SK-N-DZ (cell line): Measurements from ENCODE around the gene GLRA3.
"Not testable (repeated sequence)": the region's sequence is repeated elsewhere in the genome, so short reads cannot be mapped to it uniquely, and the experiment has no call there.

Source experiments
- DNase-seq: peaks from one replicate; pipeline ENCODE4 v3.0.0-alpha.2; 2015; ENCODE audit warnings: low spot score

GLRA3 gene

DNA sequence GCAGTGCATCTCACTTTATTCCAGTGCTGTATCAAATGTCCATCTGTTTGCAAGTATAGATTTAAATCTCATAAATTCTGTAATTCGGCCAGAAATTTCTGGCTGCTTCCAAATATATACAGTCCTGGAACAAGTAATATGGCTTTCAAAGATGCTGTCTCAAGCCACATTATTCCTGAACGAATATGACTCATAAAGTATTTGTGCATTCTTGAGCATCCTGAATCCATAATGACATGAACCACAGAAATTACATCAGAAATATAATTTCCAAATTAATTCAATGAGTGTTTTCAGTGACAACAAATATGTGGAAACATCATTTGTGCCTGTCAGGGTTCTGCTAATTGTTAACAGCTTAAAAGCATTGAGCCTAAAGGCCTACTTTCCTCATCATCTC is 165.8 kb downstream of the GLRA3 start:
- DNase-seq: no peak

DNA sequence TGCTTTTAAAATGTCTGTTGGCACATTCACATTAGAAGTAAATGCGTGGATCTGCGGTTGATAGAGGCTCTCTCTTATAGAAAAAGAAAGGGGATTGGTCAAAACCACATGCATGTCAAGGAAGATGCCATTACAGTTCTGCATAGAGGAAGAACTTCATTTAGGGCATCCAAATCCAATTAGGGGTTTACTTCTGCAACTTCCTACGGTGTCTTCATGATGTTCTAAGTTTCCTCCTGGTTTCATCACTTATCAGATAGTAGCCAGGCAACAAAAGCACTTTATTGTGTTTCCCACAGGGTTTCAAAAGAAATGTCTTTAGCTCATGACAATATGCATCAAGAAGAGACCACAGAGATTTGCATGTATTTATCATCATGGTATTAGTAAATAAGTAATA is 170.8 kb downstream of the GLRA3 start:
- DNase-seq: no peak

DNA sequence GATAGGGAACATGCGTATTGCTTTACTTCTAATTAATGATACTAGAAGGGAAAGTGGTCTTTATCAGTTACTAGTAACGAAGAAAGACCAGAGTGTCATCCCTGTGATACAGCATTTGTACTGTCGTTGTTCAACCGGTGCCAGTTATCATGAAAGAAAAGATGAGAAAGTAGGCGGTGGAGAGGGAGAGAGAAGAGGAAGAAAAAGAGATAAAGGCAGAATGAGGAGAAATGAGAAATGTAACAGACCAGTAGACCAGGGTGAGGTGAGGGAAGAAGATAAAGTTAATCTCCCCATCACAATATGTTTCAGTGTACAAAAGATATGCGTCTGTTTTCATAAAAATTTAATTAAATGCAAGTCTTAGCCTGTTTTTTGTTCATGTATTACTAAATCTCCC is 171.6 kb downstream of the GLRA3 start:
- DNase-seq: no peak

DNA sequence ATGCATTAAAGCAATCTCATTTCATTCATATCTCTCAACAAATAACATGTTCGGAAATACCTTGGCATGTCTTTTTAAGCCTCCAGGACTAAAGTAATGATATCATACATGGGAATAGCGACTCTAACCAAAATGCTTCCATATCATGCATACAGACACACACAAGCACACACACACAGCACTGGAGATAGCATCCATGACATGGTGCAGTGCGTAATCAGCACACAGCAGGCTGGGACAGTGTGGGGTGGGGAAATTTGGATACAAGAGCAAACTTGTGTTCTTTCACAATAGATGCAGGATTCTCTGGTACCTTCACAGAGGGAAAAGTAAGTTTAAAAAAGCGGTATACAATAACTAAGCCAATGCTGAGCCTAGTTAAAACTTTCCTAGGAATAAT is 174.4 kb downstream of the GLRA3 start:
- DNase-seq: no peak

DNA sequence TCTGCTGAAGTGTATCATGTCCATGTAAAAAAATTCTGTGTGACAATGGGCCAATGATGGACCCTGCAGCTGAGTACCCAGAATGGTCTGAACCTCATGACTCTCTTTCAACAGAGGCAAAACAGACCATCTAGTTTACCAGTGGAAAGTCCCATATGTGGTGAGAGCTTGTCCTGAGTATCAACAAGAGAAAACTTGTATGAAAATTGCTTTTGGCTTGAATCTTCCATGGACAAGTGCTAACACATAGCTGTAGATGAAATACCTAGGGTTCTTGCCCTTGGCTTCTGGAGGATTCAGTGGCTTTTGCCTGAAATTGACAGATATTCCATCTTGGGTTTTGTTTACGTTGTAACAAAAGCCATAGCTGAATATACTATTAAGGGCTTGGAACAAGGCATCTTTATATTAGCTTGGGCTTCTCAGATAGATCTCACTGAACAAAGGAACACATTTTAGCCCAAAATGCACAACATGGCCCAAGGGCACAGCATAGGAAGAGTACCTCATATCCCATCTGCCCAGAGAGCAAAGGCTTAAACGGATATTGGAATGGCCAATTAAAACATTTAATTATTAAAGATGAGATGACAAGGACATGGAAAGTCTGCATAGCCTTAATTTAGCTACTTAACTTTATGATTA is 178.2 kb downstream of the GLRA3 start:
- no peak for DNase-seq

DNA sequence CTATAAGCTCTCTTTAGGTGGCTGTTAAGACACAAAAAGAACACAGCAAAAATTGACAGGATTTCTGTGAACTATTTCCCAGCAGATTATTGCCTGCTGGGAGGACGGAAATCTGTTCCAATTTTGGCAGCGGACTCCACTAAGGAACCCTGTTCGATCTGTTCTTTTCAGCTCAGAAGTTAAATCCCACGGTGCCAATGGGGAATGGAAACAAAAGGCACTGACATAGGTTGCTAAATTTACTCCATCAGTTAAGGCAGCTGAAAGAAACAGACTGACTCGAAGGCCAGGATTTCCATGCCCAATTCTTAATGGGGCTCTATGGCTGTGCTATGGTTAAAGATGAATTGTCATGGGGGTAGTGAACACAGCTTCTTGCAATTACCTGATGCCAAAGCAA is 180.2 kb downstream of the GLRA3 start:
- DNase-seq: no peak

DNA sequence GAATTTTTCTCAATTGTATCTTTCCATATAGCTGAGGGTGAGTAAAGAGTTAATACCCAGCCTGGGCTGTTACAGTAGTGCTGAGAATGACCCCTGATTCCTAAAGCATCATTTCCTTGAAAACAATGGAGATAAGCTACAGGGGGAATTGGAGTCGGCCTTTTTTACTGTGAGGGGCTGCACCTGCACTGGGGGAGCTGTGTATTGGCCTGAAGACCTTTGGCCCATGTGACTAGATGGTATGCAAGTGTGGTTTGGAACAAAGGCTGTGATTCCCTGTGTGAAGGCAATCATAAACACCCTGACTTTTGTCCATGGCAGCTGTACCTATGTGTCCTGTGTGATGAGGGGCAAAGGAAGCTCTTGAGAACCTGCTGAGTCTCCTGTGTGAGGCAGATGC is 182.7 kb downstream of the GLRA3 start:
- no peak for DNase-seq

DNA sequence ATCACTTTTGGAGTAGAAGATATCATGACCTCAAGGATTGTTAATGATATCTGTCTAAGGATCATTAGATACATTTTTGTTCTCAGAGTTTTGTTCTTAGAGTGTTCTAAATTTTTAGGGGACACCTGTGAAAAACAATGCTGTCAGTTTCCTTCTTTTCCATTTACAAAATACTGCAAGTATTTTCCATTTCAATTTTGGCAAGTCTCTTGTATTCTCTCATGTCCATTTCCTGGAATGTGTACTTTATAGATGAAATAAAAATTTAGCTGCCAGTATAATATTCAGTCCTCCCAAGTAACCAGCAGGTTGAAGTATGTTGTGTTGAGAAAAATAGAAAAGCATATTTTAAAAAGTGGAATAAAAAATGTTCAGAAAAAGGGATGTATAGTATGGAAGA is 188.9 kb downstream of the GLRA3 start:
- no peak for DNase-seq

DNA sequence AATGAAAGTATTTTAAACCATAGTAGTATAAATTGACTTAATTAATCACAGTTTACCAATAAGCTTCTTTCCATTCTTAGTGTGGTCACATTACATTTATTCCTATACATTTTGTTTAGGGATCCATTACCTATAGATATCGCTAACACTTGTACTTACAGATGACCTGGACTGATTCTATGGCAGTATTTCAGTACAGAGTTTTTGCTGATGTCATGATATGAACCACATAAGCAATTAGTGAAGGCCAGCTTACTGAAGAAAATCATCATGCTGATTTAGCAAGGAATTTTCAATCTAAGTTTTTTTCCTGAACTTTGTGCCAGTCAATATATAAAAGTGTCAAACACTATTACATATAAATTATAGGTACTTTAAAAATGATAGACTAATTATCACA is 193.3 kb downstream of the GLRA3 start:
- no peak for DNase-seq

DNA sequence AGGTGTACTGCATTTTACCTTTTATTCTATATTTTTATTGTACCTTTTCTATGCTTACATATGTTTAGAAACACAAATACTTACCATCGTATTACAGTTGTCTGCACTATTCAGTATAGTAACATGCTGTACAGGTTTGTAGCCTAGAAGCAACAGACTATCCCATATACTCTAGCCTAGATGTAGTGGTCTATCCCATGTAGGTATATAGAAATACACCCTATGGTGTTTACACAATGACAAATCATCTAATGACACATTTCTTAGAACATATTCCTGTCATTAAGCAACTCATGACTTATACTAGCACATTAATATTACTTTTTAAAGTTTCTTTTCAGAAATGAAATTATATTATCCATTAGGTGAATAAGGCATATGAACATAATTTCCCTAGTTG is 195.6 kb downstream of the GLRA3 start:
- DNase-seq: no peak

DNA sequence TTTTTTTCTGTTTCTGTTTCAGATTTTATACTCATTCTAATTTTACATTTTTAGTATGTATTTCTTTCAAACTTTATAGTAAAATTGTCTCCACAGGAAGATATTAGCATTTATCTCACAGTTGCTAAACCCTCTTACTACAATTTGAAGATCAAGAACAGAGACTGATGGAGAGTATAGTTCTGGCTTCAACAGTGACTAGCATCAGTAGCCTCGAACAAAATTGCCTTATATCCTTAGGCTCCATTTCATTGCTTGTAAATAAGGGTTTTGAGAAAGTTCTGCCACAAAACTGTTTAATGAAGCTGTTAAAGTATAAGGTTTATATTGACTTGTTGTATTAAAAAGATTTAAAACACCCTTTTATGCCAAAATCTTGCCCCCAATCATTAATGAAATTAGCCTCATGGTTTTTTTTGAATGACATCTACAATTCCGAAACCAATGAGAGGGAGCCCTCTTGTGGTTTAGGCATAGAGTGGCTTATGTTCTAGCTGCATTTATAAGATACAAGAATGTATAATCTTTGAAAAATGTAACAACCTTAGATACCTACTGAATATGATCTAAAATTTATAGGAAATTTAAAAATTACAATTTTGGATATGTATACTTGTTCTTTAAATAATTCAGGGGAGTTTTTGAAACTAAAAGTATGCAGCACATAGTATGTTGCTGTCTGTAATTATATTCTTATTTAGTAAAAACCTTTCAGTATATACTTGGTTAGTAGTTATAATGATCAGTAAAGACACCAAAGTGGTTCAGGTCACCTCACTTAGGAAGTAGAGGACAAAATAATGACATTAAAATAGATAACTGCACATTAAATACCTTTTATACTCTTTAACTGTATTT is 196.9 kb downstream of the GLRA3 start:
- DNase-seq: peak; percentile 1

DNA sequence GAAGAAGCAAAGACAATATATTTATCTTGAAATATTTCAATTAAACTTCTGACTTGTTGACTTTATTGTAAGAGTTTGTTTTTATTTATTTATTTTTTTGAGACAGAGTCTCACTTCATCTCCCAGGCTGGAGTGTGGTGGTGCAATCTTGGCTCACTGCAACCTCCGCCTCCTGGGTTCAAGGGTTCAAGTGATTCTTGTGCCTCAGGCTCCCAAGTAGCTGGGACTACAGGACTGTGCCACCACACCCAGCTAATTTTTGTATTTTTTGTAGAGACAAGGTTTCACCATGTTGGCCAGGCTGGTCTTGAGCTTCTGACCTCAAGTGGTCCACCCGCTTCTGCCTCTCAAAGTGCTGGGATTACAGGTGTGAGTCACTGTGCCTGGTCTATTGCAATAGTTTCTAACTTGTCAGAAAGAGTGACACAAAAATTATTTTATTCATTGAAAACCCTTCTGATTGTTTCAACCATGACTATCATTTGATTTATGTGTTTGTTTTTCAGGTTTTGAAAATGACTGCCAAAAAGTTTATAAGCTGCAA is 199.1 kb downstream of the GLRA3 start:
- DNase-seq: not testable (repeated sequence)

DNA sequence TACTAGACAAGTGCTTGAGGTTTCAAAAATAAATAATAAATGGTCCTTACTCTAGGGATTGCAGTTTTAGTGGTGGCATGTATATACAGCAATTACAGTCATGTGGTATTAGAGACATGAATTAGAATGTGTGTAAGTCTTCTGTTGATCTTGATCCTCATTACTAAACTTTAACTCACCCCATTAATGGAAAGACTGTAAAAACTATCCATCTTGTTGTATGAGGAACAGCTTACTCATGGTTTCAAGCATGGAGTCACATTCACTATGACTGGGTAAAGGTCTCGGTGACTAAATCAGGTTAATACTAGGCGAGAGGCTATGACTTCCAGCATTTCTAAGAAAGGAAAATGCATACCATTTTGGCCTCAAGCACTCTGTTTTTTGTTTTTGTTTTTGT is 199.8 kb downstream of the GLRA3 start:
- no peak for DNase-seq

DNA sequence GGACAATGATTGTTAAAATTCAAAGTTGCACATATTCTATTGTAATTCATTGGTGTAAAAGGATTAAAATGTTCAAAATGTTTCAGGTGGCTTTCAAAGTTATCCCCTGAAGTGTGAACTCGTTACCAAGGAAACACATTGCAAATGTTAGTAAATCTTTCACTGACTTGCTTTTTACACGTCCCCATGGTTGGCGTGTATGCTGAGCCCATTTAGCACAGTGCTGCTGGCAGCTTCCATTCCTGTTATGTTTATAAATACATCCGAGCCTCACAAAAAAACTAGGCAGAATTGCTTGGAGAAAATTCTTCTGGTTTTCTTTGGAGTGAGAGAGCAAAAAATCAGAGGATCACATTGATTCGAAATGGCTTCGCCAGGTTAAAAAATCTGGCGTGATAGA is 200.9 kb downstream of the GLRA3 start:
- DNase-seq: no peak

DNA sequence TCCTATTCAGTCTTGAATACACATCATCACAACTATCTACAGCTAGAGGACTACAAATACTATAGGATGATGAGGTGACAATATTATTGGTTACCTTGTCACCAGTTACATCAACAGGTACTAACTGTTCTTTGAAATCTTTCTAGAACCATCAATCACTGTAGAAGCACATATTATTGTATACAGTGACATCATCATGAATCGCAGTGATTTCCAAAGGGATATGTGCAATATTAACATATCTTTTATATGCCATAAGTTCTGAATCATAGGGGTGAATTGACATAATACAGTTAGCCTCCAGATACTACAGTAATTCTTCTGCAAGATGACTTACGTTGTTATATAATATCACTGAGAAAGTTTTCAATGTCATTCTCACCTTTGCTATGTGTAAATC is 201.6 kb downstream of the GLRA3 start:
- DNase-seq: no peak

DNA sequence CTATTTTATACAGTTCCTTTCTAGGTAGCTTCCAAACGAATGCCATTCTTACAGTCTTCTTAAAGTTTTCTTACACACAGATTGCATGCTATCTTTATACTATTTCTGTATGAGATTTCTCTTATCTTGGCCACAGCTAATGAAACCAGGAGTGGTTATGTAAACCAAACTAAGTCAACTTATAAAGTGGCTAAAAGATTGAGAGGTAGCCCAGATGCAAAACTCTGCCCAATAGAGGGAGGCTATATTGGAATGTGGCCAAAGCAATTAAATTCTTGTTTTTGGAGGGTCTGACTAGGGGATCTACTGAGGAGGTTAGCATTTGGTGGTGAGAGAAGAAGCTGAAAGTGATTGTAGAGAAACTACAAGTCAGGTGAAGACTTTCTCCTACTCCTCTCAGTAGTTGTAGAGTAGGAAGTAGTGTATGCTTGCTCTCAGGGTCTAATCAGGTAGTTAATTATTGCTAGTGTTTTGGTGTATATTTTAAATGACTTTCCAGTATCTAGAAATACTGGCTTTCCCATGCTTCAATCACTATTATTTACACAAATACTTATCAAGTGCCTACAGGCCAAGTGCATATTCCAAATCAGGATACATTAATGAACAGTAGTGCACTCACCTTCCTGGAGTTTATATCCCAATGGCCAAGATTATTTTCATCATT is 202.6 kb downstream of the GLRA3 start:
- no peak for DNase-seq

DNA sequence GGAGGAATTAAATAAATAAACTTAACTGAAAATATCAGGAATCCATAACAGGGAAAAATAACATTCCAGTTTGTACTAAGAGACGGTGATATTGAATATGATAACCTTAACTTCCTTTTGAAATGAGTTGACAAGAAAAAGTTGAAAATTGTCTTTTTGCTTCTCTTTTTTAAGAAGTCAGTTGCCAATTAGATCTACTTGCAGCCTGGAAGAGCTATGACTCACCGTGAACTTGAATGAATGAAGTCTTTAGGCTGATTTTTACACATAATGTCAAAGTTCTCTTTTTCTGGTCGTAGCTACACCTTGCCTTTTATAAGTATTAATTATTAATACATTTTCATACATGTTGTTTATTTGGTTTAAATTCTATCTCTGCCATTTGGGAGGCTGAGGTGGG is 212.4 kb downstream of the GLRA3 start:
- DNase-seq: no peak

DNA sequence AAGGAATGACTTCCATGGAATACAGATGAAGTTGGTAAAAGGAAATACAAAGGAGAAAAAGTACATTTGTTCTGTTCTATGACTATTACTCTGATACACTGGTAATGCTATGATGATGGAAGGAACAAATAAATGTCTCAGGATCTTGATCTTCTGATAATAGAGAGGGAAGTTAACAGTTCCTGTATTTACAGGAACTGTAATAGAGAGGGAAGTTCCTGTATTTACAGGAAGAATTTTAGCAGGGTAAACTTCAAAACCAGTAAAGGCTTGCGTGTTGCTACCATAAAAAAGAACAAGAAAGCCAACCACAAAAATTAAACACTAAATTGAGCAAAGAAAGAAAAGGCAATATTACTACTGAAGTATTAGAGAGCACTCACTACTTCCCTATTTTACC is 215.1 kb downstream of the GLRA3 start:
- DNase-seq: no peak

DNA sequence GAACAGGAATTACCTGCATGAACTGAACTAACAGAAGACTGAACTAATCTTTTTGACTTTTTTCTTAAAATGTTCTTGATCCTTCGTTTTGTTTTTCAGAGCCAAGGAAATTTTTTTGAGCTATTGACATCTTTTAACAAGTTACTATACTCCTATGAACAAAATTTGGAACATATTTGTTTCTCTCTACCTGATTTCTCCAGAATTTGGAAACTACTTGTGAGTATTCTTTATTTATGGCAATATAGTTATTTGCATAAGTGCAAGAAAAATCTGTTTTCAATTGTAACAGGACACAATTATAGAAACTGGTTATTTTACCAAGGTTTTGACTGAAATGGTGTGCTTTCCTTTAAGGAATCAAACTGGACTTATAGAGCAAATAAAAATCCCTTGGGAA is 217.3 kb downstream of the GLRA3 start:
- no peak for DNase-seq

DNA sequence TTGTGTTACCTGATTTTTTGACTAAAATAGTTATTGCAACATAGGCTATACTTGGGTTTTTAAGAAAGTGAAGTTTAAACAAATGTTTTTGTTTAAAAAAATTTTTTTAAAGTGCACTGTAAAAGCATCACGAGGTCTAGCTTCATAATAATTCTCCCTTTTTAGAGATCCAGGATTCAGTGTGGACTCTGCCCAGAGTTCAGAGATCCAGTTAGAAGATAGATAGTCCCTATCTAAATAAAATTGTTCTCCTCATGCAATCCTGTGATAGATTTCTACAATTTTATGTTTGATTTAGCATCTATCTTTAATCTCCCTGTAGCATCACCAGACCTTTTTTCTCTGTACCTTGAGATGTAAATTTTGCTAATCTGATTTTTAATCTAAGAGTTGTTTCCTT is 221.3 kb downstream of the GLRA3 start:
- no peak for DNase-seq

DNA sequence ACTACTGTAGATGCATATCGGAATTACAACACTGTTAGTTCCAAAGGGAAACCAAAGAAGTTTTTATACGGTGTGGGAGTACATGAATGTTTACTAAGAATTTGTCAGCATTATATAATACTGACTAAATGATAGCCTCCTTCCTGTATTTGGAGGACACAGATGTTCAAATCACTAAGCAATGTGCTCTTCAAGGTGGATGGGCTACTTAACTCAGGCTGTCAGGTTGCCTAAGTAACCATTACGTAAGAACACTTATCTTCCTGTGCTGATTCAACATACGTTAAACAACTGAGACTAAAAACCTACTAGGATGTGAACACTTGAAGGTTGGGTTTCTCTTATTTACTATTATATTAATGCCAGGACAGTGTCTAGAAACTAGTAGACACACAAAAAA is 224.8 kb downstream of the GLRA3 start:
- DNase-seq: no peak

DNA sequence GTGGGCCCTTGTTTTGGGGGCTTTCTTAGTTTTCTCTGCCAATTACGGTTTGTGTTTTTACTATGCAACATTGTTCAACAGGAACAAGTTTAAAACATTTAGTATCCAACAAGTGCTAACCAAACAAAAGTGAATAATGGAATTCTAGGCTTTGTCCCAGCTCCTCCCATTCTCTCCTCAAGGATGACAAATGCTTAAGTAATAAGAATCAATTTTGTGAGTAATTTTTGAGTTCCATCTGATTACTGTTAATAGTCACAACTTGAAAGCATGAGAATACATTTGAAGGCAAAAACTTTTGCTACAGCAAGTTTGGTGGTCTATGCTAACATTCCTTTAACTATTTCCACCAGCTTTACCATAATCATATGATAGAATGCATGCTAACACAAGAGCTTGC is 228.7 kb downstream of the GLRA3 start:
- no peak for DNase-seq

DNA sequence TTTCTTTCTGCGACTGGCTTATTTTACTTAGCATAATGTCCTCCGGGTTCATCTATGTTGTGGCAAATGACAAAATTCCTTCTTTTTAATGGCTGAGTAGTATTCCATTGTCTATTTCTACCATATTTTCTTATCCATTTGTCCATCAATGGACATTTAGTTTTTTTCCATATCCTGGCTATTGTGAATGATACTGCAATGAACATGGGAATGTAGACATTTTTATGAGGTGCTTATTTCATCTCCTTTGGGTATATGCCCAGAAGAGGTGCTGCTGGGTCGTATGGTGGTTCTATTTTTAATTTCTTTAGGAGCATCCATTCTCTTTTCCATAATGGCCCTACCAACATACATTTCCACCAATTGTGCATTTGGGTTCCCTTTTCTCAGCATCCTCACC is 230.2 kb downstream of the GLRA3 start:
- no peak for DNase-seq
